K562 (cell line): Measurements from ENCODE around the gene RBM15. TPM values are rescaled to one million over a fixed set of nuclear protein-coding genes. Genes with fewer than 3 reads are reported as not detected.

Experiments
- CCAR2 ChIP-seq: fragments of 200-400 bp; formaldehyde crosslinking; IDR thresholded peaks from 2 replicates; pipeline ENCODE4 v1.6.1; 2017; ENCODE audit warnings: mild to moderate bottlenecking, low read depth, low read length
- DNMT1 ChIP-seq: fragments of 450-650 bp; IDR thresholded peaks from 2 replicates; pipeline ENCODE4 v1.6.1; 2016; ENCODE audit warnings: antibody characterized with exemption, mild to moderate bottlenecking
- ESRRA ChIP-seq: fragments of 450-650 bp; IDR thresholded peaks from 2 replicates; pipeline ENCODE4 v1.6.1; 2014; ENCODE audit warnings: low read depth, mild to moderate bottlenecking, moderate library complexity, borderline replicate concordance
- KDM4B ChIP-seq, 2 experiments: fragments of 450-650 bp in 1 of 2; sonication (generic) in 1 of 2; IDR thresholded peaks; 2 replicates each; pipeline ENCODE4 v1.6.1; 2016 to 2017; ENCODE audit warnings: borderline replicate concordance in 2 of 2, antibody characterized with exemption in 1 of 2, low read depth in 1 of 2, mild to moderate bottlenecking in 1 of 2
- NFIX ChIP-seq: fragments of 250-450 bp; sonication (Bioruptor Pico); IDR thresholded peaks from 2 replicates; pipeline ENCODE4 v1.4.0; 2020; ENCODE audit warnings: low read depth, mild to moderate bottlenecking, moderate library complexity
- RAD21 ChIP-seq, 2 experiments: fragments of 250-450 bp in 1 of 2; fragments of 450-650 bp in 1 of 2; sonication (Bioruptor Pico) in 1 of 2; formaldehyde crosslinking in 1 of 2; IDR thresholded peaks in 1 of 2; conservative IDR thresholded peaks in 1 of 2; 2 replicates each; pipeline versions ENCODE4 v1.4.0 to v1.8.0; 2020 to 2022; ENCODE audit warnings: mild to moderate bottlenecking in 2 of 2, moderate library complexity in 1 of 2
- RB1 ChIP-seq: fragments of 450-650 bp; IDR thresholded peaks from 2 replicates; pipeline ENCODE4 v1.6.1; 2017; ENCODE audit warnings: low read depth, mild to moderate bottlenecking
- RNF2 ChIP-seq: sonication (generic); IDR thresholded peaks from 2 replicates; pipeline ENCODE4 v1.6.1; 2016
- SMAD2 ChIP-seq: fragments of 150-350 bp; IDR thresholded peaks from 2 replicates; pipeline ENCODE4 v1.6.1; 2014; ENCODE audit warnings: low read depth, mild to moderate bottlenecking, low read length
- SREBF1 ChIP-seq: fragments of 150-350 bp; IDR thresholded peaks from 2 replicates; pipeline ENCODE4 v1.6.1; 2014; ENCODE audit warnings: antibody characterized with exemption, low read depth, low read length, borderline replicate concordance
- SRSF1 ChIP-seq: fragments of 200-400 bp; formaldehyde crosslinking; IDR thresholded peaks from 2 replicates; pipeline ENCODE4 v1.6.1; 2017; ENCODE audit warnings: mild to moderate bottlenecking, low read depth, low read length, moderate library complexity
- ZBED1 ChIP-seq: IDR thresholded peaks from 2 replicates; pipeline ENCODE4 v1.6.1; 2014
- ZC3H11A ChIP-seq: IDR thresholded peaks from 2 replicates; pipeline ENCODE4 v1.6.1; 2012; ENCODE audit warnings: low read depth, low read length, improper control_type of control experiment
- polyA plus RNA-seq, 8 experiments: library from polyadenylated mRNA; depleted of rRNA in 4 of 8; stranded (reverse) in 5 of 8; unstranded in 3 of 8; fragments of >200 nt; fragmentation: Nextera tagmentation in 2 of 8; fragmentation: Illumina TruSeq in 1 of 8; extraction: Ambion mirVana in 2 of 8; extraction: Trizol in 1 of 8; gene quantifications; 2 replicates each; pipeline versions ENCODE4 v1.2.1 to v1.2.3, GENCODE V29; 2011 to 2014; ENCODE audit warnings: inconsistent platforms in 1 of 8, missing spikeins in 1 of 8
- total RNA-seq, 7 experiments: library from RNA; depleted of rRNA in 6 of 7; stranded (reverse); fragments of >200 nt in 6 of 7; fragmentation: Illumina TruSeq in 2 of 7; extraction: Trizol in 2 of 7; gene quantifications; 2 replicates each; pipeline versions ENCODE4 v1.2.1 to v1.2.3, GENCODE V29; 2011 to 2021; ENCODE audit warnings: low replicate concordance in 1 of 7
- TF ChIP-seq, protein P1 (sequence below): fragments of 250-450 bp; sonication (Bioruptor Pico); IDR thresholded peaks from 2 replicates; pipeline ENCODE4 v1.5.0; 2021; ENCODE audit warnings: mild to moderate bottlenecking, borderline replicate concordance
- TF ChIP-seq, protein P2 (sequence below): fragments of 250-450 bp; sonication (Bioruptor Pico); IDR thresholded peaks from 2 replicates; pipeline ENCODE4 v1.4.0; 2020
- TF ChIP-seq, protein P3 (sequence below): IDR thresholded peaks from 3 replicates; pipeline ENCODE4 v1.6.1; 2011; ENCODE audit warnings: borderline replicate concordance, mild to moderate bottlenecking; ENCODE audit not compliant: insufficient read length, insufficient read depth
- TF ChIP-seq, protein P4 (sequence below): fragments of 250-450 bp; sonication (Bioruptor Pico); IDR thresholded peaks from 2 replicates; pipeline ENCODE4 v1.5.0; 2021

The RBM15 gene
- total and polyA plus RNA-seq, 9 of the 15 experiments (the other 6 are each of a cell fraction or from before 2014, with no cell fraction given), result 2.4 to 63.4 (median 28.2) TPM

DNA sequence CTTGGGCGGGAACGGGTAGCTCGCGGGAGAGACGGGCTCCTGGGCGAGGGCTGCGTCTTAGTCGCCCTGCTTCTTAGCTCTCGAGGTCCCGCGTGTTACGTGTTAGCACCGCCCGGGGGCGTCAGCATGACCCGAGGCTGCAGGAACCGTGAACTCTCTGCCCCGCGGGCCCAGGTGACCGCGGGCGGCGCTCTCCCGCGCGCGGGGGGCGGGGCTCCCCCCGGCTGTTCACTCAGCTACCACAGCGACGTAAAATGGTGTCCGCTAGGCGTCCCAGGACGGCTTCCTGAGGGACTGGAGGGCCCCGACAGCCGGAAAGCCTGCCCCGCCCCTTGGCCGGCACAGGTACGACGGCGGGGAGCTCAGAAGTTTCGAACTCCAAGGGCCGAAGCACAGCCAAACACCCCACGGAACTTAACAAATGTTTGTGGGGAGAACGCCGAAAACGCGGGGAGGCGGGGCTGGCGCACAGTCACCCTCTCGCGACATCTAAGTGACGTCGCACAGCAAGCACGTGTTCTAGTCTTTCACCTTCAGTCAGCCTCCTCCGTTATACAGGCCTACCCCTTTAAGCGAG, 780 bp upstream of the RBM15 start (continued):
- TF ChIP-seq RAD21 (CRISPR knock-in tag; conservative IDR thresholded peaks at IDR 0.05 in 1 of 2, IDR thresholded peaks at IDR 0.05 in 1 of 2) (peak; percentile 46 to 54; a peak in 3 of 4 replicates), ESRRA (peak; percentile 93), NFIX (CRISPR knock-in tag) (no peak), DNMT1 (no peak), CCAR2 (no peak), ZC3H11A (peak; percentile 53; the same call in 1 of the 2 replicates), RB1 (peak; percentile 99), RNF2 (peak; percentile 93), SMAD2 (no peak), SREBF1 (0 out of 2 replicates have a peak, but pooled peaks have one; percentile 47), KDM4B (IDR thresholded peaks at IDR 0.05; ENCODE audit: borderline replicate concordance in 2 of 2, low read depth in 1 of 2) (peak in 1 of 2 experiments; percentile 76; a peak in 1 of 4 replicates), SRSF1 (no peak), ZBED1 (0 out of 2 replicates have a peak, but pooled peaks have one; percentile 0)
- TF ChIP-seq, protein P1, sequence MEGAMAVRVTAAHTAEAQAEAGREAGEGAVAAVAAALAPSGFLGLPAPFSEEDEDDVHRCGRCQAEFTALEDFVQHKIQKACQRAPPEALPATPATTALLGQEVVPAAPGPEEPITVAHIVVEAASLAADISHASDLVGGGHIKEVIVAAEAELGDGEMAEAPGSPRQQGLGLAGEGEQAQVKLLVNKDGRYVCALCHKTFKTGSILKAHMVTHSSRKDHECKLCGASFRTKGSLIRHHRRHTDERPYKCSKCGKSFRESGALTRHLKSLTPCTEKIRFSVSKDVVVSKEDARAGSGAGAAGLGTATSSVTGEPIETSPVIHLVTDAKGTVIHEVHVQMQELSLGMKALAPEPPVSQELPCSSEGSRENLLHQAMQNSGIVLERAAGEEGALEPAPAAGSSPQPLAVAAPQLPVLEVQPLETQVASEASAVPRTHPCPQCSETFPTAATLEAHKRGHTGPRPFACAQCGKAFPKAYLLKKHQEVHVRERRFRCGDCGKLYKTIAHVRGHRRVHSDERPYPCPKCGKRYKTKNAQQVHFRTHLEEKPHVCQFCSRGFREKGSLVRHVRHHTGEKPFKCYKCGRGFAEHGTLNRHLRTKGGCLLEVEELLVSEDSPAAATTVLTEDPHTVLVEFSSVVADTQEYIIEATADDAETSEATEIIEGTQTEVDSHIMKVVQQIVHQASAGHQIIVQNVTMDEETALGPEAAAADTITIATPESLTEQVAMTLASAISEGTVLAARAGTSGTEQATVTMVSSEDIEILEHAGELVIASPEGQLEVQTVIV (CRISPR knock-in tag), result no peak; the same call in 1 of the 2 replicates
- TF ChIP-seq, protein P2, sequence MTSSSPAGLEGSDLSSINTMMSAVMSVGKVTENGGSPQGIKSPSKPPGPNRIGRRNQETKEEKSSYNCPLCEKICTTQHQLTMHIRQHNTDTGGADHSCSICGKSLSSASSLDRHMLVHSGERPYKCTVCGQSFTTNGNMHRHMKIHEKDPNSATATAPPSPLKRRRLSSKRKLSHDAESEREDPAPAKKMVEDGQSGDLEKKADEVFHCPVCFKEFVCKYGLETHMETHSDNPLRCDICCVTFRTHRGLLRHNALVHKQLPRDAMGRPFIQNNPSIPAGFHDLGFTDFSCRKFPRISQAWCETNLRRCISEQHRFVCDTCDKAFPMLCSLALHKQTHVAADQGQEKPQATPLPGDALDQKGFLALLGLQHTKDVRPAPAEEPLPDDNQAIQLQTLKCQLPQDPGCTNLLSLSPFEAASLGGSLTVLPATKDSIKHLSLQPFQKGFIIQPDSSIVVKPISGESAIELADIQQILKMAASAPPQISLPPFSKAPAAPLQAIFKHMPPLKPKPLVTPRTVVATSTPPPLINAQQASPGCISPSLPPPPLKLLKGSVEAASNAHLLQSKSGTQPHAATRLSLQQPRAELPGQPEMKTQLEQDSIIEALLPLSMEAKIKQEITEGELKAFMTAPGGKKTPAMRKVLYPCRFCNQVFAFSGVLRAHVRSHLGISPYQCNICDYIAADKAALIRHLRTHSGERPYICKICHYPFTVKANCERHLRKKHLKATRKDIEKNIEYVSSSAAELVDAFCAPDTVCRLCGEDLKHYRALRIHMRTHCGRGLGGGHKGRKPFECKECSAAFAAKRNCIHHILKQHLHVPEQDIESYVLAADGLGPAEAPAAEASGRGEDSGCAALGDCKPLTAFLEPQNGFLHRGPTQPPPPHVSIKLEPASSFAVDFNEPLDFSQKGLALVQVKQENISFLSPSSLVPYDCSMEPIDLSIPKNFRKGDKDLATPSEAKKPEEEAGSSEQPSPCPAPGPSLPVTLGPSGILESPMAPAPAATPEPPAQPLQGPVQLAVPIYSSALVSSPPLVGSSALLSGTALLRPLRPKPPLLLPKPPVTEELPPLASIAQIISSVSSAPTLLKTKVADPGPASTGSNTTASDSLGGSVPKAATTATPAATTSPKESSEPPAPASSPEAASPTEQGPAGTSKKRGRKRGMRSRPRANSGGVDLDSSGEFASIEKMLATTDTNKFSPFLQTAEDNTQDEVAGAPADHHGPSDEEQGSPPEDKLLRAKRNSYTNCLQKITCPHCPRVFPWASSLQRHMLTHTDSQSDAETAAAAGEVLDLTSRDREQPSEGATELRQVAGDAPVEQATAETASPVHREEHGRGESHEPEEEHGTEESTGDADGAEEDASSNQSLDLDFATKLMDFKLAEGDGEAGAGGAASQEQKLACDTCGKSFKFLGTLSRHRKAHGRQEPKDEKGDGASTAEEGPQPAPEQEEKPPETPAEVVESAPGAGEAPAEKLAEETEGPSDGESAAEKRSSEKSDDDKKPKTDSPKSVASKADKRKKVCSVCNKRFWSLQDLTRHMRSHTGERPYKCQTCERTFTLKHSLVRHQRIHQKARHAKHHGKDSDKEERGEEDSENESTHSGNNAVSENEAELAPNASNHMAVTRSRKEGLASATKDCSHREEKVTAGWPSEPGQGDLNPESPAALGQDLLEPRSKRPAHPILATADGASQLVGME (CRISPR knock-in tag), result peak; percentile 78; the same call in 1 of the 2 replicates
- TF ChIP-seq, protein P3, sequence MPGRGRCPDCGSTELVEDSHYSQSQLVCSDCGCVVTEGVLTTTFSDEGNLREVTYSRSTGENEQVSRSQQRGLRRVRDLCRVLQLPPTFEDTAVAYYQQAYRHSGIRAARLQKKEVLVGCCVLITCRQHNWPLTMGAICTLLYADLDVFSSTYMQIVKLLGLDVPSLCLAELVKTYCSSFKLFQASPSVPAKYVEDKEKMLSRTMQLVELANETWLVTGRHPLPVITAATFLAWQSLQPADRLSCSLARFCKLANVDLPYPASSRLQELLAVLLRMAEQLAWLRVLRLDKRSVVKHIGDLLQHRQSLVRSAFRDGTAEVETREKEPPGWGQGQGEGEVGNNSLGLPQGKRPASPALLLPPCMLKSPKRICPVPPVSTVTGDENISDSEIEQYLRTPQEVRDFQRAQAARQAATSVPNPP, result no peak
- TF ChIP-seq, protein P4, sequence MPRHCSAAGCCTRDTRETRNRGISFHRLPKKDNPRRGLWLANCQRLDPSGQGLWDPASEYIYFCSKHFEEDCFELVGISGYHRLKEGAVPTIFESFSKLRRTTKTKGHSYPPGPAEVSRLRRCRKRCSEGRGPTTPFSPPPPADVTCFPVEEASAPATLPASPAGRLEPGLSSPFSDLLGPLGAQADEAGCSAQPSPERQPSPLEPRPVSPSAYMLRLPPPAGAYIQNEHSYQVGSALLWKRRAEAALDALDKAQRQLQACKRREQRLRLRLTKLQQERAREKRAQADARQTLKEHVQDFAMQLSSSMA (CRISPR knock-in tag), result no peak
